ENCODE results near the gene MCF2L2.
"Not testable (repeated sequence)": the region's sequence is repeated elsewhere in the genome, so short reads cannot be mapped to it uniquely, and the experiment has no call there.

The MCF2L2 gene

DNA sequence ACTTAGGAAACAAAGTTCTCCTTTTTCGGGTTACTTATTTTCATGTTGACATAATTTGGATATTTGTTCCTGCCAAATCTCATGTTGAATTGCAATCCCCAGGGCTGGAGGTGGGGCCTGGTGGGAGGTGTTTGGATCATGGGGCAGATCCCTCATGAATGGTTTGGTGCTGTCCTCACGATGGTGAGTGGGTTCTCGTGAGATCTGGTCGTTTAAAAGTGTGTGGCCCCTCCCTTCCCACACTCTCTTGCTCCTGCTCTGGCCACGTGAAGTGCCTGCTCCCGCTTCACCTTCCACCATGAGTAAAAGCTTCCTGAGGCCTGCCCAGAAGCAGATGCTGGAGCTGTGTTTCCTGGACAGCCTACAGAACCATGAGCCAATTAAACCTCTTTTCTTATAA lies 43.7 kb upstream of the MCF2L2 start:
- TF ChIP-seq, protein P1, sequence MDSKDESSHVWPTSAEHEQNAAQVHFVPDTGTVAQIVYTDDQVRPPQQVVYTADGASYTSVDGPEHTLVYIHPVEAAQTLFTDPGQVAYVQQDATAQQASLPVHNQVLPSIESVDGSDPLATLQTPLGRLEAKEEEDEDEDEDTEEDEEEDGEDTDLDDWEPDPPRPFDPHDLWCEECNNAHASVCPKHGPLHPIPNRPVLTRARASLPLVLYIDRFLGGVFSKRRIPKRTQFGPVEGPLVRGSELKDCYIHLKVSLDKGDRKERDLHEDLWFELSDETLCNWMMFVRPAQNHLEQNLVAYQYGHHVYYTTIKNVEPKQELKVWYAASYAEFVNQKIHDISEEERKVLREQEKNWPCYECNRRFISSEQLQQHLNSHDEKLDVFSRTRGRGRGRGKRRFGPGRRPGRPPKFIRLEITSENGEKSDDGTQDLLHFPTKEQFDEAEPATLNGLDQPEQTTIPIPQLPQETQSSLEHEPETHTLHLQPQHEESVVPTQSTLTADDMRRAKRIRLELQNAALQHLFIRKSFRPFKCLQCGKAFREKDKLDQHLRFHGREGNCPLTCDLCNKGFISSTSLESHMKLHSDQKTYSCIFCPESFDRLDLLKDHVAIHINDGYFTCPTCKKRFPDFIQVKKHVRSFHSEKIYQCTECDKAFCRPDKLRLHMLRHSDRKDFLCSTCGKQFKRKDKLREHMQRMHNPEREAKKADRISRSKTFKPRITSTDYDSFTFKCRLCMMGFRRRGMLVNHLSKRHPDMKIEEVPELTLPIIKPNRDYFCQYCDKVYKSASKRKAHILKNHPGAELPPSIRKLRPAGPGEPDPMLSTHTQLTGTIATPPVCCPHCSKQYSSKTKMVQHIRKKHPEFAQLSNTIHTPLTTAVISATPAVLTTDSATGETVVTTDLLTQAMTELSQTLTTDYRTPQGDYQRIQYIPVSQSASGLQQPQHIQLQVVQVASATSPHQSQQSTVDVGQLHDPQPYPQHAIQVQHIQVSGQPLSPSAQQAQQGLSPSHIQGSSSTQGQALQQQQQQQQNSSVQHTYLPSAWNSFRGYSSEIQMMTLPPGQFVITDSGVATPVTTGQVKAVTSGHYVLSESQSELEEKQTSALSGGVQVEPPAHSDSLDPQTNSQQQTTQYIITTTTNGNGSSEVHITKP (tag by site-specific recombination; IDR thresholded peaks at IDR 0.05) = no peak
- no peak for TF ChIP-seq BCL11B (tag by site-specific recombination; IDR thresholded peaks at IDR 0.05; ENCODE audit: low read depth)
- TF ChIP-seq ZNF76 (tag by site-specific recombination; IDR thresholded peaks at IDR 0.05; ENCODE audit: borderline replicate concordance, low read depth) = no peak
- TF ChIP-seq FEZF1 (tag by site-specific recombination; IDR thresholded peaks at IDR 0.05) = no peak
- no peak for TF ChIP-seq ZNF24 (tag by site-specific recombination; IDR thresholded peaks at IDR 0.05)
- TF ChIP-seq ZNF311 (tag by site-specific recombination; IDR thresholded peaks at IDR 0.05; ENCODE audit: borderline replicate concordance) = no peak
- TF ChIP-seq ZSCAN23 (tag by site-specific recombination; IDR thresholded peaks at IDR 0.05) = no peak
- TF ChIP-seq ZFP69B (tag by site-specific recombination; IDR thresholded peaks at IDR 0.05) = no peak
- TF ChIP-seq, protein P2, sequence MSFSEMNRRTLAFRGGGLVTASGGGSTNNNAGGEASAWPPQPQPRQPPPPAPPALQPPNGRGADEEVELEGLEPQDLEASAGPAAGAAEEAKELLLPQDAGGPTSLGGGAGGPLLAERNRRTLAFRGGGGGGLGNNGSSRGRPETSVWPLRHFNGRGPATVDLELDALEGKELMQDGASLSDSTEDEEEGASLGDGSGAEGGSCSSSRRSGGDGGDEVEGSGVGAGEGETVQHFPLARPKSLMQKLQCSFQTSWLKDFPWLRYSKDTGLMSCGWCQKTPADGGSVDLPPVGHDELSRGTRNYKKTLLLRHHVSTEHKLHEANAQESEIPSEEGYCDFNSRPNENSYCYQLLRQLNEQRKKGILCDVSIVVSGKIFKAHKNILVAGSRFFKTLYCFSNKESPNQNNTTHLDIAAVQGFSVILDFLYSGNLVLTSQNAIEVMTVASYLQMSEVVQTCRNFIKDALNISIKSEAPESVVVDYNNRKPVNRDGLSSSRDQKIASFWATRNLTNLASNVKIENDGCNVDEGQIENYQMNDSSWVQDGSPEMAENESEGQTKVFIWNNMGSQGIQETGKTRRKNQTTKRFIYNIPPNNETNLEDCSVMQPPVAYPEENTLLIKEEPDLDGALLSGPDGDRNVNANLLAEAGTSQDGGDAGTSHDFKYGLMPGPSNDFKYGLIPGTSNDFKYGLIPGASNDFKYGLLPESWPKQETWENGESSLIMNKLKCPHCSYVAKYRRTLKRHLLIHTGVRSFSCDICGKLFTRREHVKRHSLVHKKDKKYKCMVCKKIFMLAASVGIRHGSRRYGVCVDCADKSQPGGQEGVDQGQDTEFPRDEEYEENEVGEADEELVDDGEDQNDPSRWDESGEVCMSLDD (tag by site-specific recombination; IDR thresholded peaks at IDR 0.05) = no peak
- CTCF ChIA-PET = interaction anchor here (0.5 kb wide), 1 partner anchor 58 kb away, joined by 3 read pairs; no protein-coding TSS in a partner anchor
- H3K4me3 ChIP-seq (ENCODE audit: low read depth, low read length) = no peak overlapping the region
- no peak overlapping the region for H3K27ac ChIP-seq (ENCODE audit: extremely low read depth, low read depth, low read length)
- no peaks in the 10 kb centered on the region for H3K9me3 ChIP-seq (ENCODE audit: control insufficient read depth, insufficient read depth, low read depth, low read length)
- POLR2A ChIA-PET = interaction anchor here (0.7 kb wide), 1 partner anchor 170 kb away, joined by 6 read pairs; no protein-coding TSS in a partner anchor
- H3K36me3 ChIP-seq (ENCODE audit: control insufficient read depth in 2 of 2, insufficient read depth in 1 of 2, low read length in 2 of 2) = no peaks in the 10 kb centered on the region
- no peaks in the 10 kb centered on the region for H3K4me1 ChIP-seq (ENCODE audit: control insufficient read depth, insufficient read depth, low read length)

DNA sequence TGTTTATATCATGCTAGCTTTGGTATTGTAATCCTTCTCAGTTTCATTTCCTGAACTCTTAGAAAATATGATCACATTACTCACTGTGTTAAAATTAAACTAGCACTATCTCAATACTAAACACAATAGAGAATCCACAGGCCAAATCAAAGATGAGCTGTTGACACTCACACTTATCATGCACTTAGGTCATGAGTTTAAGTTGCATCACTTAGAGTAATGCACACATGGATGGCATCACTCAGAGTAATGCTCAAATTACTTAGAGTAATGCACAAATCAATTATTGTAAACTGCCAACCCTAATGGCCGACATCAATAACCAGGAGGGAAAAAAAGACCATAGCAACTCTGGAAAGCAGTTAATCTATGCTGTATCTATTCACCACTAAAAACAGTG lies 40.0 kb upstream of the MCF2L2 start:
- ChIA-PET CTCF (interaction anchor here (0.6 to 1.4 kb wide), 6 partner anchors 86 to 711 kb away, joined by 3 to 13 read pairs (median 3); no protein-coding TSS in a partner anchor), POLR2A (no interaction called here)
- TF ChIP-seq ZNF629 (tag by site-specific recombination; IDR thresholded peaks at IDR 0.05) = peak; percentile 34; the same call in 1 of the 2 replicates
- TF ChIP-seq ZNF670 (tag by site-specific recombination; IDR thresholded peaks at IDR 0.05; ENCODE audit: low read depth) = no peak
- H3K4me3 ChIP-seq (ENCODE audit: low read depth, low read length) = no peak overlapping the region
- no peaks in the 10 kb centered on the region for H3K9me3 ChIP-seq (ENCODE audit: control insufficient read depth, insufficient read depth, low read depth, low read length)
- H3K4me1 ChIP-seq (ENCODE audit: control insufficient read depth, insufficient read depth, low read length) = no peaks in the 10 kb centered on the region
- H3K27ac ChIP-seq (ENCODE audit: extremely low read depth, low read depth, low read length) = no peak overlapping the region
- H3K36me3 ChIP-seq (ENCODE audit: control insufficient read depth in 2 of 2, insufficient read depth in 1 of 2, low read length in 2 of 2) = no peaks in the 10 kb centered on the region

DNA sequence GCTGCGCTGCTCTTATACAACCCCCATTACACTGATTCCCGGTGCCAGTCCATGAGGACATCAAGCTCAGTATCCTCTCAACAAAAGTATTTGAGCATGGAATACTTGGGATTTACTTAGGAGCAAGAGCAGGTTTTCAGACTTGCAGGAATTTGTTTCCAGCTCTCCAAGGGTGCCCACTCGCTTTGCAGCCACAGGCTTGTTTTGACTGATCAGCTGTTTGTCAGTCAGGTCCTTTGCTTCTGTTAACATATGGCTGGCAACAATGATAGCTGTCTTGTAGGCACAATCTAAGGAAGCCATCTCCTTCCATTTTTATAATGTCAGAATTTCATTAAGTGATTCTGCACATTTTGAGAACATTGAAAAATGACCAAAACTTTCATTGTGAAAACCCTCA lies 38.2 kb upstream of the MCF2L2 start:
- H3K36me3 ChIP-seq (ENCODE audit: control insufficient read depth in 2 of 2, insufficient read depth in 1 of 2, low read length in 2 of 2) = no peaks in the 10 kb centered on the region
- H3K9me3 ChIP-seq (ENCODE audit: control insufficient read depth, insufficient read depth, low read depth, low read length) = no peaks in the 10 kb centered on the region
- ChIA-PET POLR2A (no interaction called here), CTCF (interaction anchor here (0.6 to 1.0 kb wide), 2 partner anchors 301 to 511 kb away, joined by 4 read pairs; no protein-coding TSS in a partner anchor)
- no peak overlapping the region for H3K27ac ChIP-seq (ENCODE audit: extremely low read depth, low read depth, low read length)
- H3K4me3 ChIP-seq (ENCODE audit: low read depth, low read length) = no peak overlapping the region
- no peaks in the 10 kb centered on the region for H3K4me1 ChIP-seq (ENCODE audit: control insufficient read depth, insufficient read depth, low read length)
- peak; percentile 33; the same call in 1 of the 2 replicates for TF ChIP-seq ZBTB20 (tag by site-specific recombination; IDR thresholded peaks at IDR 0.05)
- TF ChIP-seq, protein P3, sequence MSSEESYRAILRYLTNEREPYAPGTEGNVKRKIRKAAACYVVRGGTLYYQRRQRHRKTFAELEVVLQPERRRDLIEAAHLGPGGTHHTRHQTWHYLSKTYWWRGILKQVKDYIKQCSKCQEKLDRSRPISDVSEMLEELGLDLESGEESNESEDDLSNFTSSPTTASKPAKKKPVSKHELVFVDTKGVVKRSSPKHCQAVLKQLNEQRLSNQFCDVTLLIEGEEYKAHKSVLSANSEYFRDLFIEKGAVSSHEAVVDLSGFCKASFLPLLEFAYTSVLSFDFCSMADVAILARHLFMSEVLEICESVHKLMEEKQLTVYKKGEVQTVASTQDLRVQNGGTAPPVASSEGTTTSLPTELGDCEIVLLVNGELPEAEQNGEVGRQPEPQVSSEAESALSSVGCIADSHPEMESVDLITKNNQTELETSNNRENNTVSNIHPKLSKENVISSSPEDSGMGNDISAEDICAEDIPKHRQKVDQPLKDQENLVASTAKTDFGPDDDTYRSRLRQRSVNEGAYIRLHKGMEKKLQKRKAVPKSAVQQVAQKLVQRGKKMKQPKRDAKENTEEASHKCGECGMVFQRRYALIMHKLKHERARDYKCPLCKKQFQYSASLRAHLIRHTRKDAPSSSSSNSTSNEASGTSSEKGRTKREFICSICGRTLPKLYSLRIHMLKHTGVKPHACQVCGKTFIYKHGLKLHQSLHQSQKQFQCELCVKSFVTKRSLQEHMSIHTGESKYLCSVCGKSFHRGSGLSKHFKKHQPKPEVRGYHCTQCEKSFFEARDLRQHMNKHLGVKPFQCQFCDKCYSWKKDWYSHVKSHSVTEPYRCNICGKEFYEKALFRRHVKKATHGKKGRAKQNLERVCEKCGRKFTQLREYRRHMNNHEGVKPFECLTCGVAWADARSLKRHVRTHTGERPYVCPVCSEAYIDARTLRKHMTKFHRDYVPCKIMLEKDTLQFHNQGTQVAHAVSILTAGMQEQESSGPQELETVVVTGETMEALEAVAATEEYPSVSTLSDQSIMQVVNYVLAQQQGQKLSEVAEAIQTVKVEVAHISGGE (tag by site-specific recombination; conservative IDR thresholded peaks at IDR 0.05; ENCODE audit: low read depth) = no peak
- TF ChIP-seq ZNF843 (tag by site-specific recombination; IDR thresholded peaks at IDR 0.05) = no peak
- TF ChIP-seq SP7 (tag by site-specific recombination; IDR thresholded peaks at IDR 0.05) = no peak
- TF ChIP-seq ZNF571 (tag by site-specific recombination; IDR thresholded peaks at IDR 0.05) = no peak
- no peak for TF ChIP-seq MYNN (tag by site-specific recombination; IDR thresholded peaks at IDR 0.05; ENCODE audit: borderline replicate concordance)
- TF ChIP-seq ZNF701 (tag by site-specific recombination; IDR thresholded peaks at IDR 0.05) = no peak

DNA sequence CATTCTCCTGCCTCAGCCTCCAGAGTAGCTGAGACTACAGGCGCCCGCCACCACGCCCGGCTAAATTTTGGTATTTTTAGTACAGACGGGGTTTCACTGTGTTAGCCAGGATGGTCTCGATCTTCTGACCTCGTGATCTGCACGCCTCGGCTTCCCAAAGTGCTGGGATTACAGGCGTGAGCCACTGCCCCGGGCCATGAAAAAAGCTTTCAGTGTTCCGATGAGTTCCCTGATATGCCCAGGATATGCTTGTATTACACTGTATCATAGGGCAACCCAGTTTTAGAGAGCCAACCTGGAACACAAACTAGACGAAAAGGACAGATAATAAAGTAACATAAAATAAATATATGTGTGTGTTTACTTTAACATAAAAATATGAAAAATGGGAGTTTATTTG lies 37.3 kb upstream of the MCF2L2 start:
- H3K9me3 ChIP-seq (ENCODE audit: control insufficient read depth, insufficient read depth, low read depth, low read length); H3K27ac ChIP-seq (ENCODE audit: extremely low read depth, low read depth, low read length); CTCF ChIA-PET; POLR2A ChIA-PET; H3K4me3 ChIP-seq (ENCODE audit: low read depth, low read length); H3K4me1 ChIP-seq (ENCODE audit: control insufficient read depth, insufficient read depth, low read length); H3K36me3 ChIP-seq (ENCODE audit: control insufficient read depth in 2 of 2, insufficient read depth in 1 of 2, low read length in 2 of 2): not testable (repeated sequence)
